ENCODE measurements around the gene AATK.

The AATK gene

DNA sequence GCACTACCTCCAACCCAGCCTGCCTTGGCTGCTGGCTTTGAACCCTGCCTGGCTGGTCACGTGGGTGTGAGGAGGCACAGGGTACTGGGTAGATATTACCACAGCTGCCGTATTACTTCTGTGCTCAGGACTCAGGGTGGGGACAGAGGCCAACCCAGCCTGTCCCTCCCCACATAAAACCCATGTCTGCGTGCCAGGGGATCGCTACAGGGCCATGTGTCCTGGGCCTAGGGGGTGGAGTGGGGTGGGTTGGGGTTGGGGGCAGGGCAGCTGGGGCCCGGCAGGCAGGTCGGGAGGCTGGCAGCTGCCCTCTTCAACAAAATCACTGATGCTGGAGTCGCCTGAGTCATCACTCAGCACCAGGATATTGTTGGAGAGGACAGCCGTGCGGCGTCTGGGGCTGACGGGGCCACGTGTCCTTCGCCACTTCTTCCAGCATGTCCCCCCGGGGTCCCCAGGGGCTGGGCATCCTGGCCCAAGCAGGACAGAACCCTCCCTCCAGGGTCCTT, 40.4 kb downstream of the AATK start:
- DNase-seq: no peak

DNA sequence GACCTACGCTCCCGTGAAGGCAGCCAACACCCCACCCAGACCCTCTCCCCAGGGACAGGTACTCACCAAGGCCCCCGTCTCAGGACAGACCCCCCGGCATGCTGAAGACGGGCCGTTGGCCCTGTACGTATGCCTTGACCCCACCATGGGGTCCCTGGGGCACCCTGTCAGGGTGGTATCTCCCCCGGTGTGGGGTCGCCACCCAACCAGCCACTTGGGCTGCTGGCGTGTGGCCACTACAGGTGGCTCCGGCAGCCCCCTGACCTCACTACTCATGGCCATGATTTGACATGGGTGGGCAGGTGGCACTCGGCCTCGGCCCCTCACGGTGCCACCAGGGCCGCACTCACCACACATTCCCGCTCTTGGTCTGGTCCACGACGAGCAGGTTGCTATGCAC, 41.6 kb downstream of the AATK start:
- DNase-seq: no peak

DNA sequence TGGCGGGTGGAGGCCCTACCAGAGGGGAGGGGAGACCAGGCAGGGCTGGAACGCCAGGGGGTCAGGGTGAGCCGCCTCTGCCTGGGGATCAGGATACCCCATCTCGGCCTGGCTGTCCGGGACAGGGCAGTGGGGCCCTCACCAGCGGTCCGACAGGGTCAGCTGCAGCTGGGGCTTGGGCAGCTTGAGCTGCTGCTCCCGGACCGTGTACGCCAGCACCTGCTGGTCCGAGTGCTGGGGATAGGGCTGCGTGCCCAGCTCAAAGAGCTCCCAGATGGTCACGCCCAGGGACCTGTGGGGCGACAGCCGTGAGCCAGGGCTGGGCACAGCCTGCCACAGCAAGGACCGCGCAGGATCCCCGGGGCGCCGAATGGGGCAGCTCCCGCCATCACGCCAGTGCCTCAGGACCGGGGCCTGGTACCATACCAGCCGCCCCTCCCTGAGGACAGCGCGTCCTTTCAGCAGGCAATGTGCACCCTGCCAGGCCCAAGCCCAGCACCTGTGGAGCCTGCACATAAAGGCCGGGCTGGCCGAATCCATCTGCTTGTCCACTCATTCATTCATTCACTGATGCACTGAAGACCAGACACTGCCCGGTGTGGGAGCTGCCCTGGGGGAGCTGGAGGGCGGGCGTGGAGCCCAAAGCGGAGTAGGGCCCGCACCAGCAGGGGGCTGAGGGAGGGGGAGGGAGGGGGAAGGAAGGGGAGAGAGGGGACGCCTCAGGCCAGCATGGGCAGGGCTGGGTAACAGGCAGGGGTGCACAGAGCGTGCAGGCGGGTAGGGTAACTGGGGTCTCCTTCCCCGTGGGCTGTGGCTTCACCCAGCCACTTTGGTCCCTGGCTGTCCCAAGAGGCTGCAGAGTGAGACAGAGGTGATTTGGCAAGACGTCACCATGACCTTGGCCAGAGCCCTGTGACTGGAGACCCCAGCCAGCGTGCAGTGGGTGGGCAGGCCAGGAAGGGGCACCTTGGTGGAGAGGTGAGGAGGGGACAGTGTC, 42.7 kb downstream of the AATK start:
- DNase-seq: no peak

GRCh38 chr17:81121841-81122733, 43.9 kb downstream of the AATK start:
- DNase-seq: no peak

- DNase-seq: no peak
Measured at GRCh38 chr17:81120695-81121621, 45.1 kb downstream of the AATK start.

- DNase-seq: no peak
Measured at GRCh38 chr17:81120149-81120484, 45.9 kb downstream of the AATK start.

GRCh38 chr17:81119223-81120148, 46.5 kb downstream of the AATK start:
- DNase-seq: peak; percentile 88 to 92 (median 89)

DNA sequence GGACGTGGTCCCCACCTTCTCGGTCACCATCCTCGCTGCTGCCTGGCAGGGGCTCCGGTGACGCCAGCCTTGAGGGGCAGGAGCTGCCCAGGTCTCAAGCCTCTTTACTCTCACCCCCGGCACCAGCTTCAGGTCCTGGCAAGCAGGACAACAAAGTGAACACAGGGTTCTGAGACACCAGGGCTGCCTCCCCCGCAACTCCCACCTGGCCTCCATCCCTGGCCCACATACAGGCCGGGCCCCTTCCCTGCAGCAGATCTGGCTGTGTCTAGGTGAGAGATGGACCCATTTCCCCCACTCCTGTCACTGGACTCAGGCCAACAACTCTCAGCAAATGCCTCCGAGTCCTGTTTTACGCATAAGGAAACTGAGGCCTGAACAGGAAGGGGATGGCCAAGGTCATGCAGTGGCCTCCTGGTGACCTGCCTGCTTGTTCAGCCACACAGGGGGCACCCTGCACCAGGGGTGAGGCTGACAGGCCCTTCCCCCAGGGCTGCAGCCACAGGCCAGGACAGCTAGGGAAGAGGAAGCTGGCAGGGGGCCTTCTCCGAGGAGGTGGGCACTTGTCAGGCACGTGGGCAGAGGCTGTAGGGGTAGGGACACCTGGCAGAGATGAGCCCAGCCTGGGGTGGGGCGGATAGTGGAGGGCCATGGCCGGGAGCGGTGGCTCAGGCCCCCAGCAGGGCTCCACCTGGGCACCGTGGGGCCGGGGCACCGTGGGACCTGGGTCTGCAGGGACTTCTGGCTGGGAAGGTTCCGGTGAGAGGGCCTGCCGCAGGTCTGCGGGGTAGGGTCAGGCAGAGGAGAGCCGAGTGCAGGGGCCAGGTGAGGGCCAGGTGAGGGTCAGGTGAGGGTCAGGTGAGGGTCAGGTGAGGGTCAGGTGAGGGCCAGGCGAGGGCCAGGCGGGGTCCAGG, 47.5 kb downstream of the AATK start:
- no peak for DNase-seq

DNA sequence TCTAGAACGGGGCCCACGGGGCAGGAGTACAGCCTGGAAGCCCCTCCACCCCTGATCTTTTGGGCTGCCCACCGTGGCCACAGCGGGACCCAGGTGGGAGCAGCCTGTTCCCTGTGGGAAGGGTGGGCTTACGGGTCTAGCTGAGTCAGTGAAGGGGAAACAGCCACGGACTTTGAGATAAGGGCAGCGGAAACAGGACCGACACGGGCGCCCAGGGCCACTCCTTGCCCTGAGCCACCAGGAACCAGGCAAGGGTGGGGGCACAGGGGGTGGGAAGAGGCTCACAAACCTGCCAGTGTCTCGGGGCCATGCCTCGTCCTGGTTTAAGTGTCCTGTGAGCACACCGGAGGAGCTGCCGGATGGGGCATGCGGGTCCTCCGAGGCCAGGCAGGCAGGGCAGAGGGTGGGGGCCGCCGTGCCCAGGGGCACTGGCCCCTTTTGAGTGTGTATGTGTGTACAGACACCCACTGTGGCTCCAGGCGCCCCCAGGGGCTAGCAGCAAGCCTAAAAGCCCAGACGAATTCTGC, 48.3 kb downstream of the AATK start:
- DNase-seq: no peak

GRCh38 chr17:81116704-81117103, 49.3 kb downstream of the AATK start:
- DNase-seq: no peak

DNA sequence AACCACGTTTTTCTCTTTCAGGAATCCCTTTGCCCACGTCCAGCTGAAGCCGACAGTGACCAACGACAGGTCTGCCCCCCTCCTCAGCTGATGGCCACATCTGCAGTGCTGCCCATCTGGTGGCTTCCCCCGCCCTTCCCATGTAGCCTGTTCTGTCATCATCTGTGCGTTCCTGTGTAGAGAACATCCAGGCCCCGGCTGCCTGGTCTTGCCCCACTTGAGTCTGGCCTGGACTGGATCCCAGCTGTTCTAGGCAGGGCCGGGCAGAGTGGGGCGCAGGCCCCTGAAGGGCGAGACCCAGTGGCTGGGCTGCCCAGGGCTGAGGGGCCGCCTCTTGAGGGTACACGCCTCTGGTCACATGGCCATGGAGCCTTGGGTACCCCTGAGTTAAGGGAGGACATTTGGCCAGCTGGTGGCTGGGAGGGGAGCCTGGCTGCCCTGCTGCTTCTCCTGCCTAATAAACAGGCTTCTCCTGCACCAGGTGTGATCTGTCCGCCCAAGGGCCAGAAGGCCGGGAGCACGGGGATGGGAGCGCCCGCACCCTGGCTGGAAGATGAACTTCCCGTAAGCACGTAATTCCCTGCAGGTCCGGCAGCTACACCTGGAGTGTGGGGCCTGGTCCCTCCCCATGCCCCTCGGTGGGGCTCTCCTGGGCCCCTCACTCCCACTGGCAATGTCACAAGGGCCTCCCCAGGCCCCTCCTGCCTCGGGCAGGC, 50.1 kb downstream of the AATK start:
- no peak for DNase-seq

DNA sequence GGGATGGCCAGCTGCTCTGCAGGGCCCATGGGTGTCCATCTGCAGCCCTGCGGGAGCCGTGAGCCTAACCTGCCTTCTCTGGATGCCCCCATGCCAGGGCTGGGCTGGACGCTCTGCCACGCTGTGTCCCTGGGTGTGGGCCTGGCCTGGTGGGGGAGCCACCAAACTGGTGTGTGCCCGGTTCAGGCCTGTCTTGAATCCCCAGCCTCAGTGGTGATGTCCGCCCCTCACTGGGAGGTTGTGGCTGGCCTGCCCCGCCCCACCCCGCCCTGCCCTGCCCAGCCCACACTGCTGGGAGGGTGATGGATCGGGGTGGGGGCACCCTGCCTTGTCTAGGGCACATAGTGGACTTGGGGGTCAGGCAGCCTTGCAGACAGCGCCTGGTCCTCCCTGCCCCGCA, 50.8 kb downstream of the AATK start:
- no peak for DNase-seq

DNA sequence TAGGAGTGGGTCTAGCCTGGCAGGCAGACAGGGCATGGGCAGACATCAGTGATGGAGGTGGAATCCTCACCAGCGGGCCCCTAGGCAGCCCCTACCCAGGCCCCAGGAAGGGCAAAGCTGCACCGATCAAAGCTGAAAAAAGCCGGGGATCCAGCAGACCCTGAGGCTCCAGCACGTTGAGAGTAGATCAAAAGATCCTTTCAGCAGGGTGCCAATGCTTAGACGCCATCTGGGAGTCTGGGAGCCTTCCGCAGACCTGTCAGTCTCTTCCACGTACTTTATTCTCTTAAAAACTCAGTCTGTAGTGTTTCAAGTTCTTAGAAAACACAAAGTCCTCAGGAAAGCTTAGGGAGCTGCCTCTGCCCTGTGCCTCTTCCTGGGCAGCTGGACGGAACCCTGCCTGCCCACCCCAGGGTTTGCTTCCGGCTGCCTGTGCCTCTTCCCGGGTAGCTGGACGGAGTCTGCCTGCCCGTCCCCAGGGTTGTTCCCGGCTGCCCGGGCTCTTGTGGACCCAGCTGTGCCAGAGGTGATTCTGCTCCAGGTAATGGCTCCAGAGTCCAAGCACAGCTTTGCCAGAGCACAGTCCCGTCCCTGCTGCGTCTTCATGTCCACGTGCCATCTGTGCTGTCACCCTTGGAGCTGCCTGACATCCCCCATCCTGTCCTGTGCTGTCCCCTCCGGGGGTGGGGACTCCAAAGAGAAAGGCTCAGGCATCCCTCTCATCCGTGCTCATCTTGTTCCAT, 51.5 kb downstream of the AATK start:
- DNase-seq: no peak

- DNase-seq: no peak
Measured at GRCh38 chr17:81113158-81113724, 52.8 kb downstream of the AATK start.

- DNase-seq: no peak
Measured at GRCh38 chr17:81112450-81112849, 53.6 kb downstream of the AATK start.

DNA sequence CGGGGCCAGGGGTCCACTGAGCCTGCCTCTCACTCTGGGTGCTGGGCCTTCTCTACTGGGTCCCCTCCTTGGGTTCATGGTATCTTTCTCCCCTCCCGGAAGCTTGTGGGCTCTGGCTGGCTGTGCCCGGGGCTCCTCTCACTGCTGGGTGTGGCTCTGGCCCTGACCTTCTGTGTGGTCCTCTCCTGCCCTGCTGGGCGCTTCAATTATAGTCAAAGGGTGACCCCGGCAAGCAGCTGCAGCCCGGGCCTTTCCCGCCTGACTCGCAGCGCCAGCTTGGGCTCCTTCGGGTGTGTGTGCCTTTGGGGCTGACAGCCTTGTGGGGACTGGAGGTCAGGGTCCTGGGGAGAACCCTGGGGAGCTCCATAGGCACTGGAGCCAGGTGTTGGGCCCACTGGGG, 55.0 kb downstream of the AATK start:
- DNase-seq: no peak

DNA sequence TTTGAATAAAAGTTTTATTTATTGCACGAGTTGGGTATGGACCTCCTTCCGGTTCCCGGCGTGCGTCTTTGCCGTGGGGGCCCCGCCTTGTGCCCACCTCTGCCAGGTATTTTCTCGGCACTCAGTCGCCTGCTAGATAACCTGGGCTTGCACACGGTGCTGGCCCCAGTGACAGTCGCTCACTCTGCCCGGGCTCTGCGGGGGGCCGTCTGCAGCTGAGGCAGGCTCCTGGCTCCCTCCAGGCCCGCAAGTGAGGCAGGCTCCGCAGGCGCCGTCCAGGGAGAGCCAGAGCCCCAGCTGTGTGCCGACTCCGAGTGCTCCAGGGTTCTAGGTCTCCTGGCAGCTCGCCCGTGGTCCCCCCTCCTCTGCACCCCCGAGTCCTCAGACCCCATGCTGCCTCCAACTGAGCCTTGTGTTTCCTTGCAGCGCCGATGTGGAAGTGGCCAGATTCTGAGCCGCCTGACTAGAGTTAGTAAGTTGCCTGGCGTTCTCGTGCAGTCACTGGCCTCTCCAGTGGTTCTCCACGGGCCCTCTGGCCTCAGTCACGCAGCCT, 55.5 kb downstream of the AATK start:
- no peak for DNase-seq

DNA sequence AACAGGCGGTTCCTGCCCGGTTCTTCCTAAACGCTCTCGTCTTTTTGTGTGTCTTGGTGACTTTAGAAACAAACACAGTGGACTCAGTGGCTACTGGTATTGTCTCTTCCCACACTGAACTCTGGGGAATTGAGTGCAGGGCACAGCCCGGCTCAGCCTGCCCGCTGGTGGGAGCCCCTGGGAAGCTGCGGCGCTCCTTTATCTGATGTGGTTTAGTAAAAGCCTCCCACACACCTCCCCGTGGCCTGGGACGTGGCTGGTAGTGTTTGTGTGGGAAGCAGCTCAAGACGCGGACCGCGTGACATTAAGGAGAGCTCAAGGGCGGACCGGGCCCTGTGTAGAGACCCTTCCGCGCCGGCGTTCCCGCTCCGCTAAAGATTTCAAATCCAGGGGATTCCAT, 56.1 kb downstream of the AATK start:
- DNase-seq: no peak

Measured in suppressor macrophage treated with lipopolysaccharide for 1 hour (primary cell).